Measurements from ENCODE around the gene TBCD.

Gene TBCD

DNA sequence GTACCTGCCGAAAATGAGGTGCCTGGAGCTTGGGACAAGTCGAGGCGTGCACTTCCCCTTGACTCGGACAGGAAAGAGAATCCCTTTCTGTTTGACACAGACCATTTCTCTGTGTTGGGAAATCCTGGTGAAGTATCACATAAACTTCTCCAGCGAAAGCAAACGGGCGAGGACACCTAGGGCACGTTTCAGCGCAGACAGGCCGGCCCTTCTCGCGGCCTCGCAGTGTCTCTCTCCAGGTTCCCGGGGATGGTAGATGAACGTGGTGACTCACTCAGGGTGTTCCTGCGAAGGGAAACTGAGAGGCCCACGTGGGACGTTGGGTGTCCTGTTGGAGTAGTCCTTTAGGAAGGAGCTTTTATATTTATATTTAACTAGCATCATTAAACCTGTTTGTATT lies 124.3 kb downstream of the TBCD start:
- Mint-ChIP-seq H3K27me3 (no peaks in the 10 kb centered on the region), H3K4me1 (peaks cover 26% of the 10 kb centered on the region), H3K9me3 (no peaks in the 10 kb centered on the region), H3K36me3 (ENCODE audit: insufficient read depth) (peaks cover 15% of the 10 kb centered on the region), H3K4me3 (no peak overlapping the region), H3K27ac (ENCODE audit: low read depth) (no peak overlapping the region)
- no peak for DNase-seq (ENCODE audit: low spot score in 2 of 2)
- ATAC-seq (replicated peaks; ENCODE audit: extremely low read depth, poor library complexity, severe bottlenecking): no peak

DNA sequence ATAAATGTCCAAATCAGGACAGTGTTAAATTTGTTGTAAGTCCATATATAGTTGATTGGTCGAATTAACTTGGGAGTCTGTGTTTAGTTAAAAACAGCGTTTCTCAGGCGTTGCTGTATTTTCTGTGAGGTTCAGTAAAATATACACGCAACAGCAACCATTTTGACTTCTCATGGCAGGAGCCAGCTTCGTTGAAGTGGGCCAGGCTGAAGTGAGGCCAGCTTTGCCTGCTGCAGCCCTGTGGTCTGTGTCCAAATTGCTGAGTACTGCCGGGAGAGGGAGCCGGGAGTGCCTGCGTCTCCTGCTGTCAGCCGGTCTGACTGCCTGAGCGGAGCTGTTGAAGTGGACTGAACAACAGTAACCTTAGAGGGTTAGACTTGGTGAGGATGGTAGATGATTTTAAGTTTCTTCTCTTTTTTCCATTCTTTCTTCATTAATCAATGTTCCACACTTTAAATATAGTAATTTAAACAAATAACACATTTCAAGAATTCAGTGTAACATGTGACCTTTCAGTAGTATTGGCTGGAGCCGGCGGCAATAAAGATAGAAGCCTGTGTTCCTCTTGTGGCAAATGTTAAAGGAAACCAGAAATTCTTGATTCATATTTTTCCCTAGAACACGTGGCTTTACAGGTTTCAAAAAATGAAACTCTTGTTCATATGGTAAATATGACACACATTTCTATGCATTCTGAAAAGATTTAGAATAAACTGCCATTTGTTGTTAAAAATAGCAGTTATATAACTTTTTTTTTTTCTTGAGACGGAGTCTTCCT lies 124.9 kb downstream of the TBCD start:
- ATAC-seq (replicated peaks; ENCODE audit: extremely low read depth, poor library complexity, severe bottlenecking) (no peak), DNase-seq (ENCODE audit: low spot score in 2 of 2) (no peak)
- H3K27me3 Mint-ChIP-seq: no peaks in the 10 kb centered on the region
- no peak overlapping the region for H3K4me3 Mint-ChIP-seq
- peaks cover 31% of the 10 kb centered on the region for H3K4me1 Mint-ChIP-seq
- no peak overlapping the region for H3K27ac Mint-ChIP-seq (ENCODE audit: low read depth)
- H3K9me3 Mint-ChIP-seq: no peaks in the 10 kb centered on the region
- H3K36me3 Mint-ChIP-seq (ENCODE audit: insufficient read depth): peaks cover 13% of the 10 kb centered on the region

DNA sequence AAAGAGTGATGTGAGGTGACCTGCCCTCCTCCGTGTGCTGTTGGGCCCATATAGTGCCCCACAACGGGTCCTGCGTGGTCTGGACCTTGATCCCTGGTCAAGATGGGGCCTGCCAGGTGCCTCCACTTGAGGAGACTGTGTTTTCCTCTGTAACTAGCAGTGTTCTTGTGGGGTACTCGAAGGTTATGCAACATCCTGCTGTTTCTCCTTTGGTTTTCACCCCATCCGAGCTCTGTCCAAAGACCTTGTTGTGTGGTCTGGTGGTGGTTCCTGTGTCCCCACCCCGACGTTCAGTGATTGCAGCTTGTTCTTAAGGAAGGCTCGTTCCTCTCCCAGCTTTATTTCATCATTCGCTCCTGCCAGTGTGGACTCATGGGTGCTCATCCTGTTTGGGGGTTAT lies 126.7 kb downstream of the TBCD start:
- Mint-ChIP-seq H3K4me3 (no peak overlapping the region), H3K4me1 (peaks cover 48% of the 10 kb centered on the region), H3K27me3 (no peaks in the 10 kb centered on the region), H3K9me3 (no peaks in the 10 kb centered on the region), H3K27ac (ENCODE audit: low read depth) (peak overlapping the region; percentile 27), H3K36me3 (ENCODE audit: insufficient read depth) (peaks cover 15% of the 10 kb centered on the region)
- DNase-seq (ENCODE audit: low spot score in 2 of 2): no peak
- ATAC-seq (replicated peaks; ENCODE audit: extremely low read depth, poor library complexity, severe bottlenecking): no peak

DNA sequence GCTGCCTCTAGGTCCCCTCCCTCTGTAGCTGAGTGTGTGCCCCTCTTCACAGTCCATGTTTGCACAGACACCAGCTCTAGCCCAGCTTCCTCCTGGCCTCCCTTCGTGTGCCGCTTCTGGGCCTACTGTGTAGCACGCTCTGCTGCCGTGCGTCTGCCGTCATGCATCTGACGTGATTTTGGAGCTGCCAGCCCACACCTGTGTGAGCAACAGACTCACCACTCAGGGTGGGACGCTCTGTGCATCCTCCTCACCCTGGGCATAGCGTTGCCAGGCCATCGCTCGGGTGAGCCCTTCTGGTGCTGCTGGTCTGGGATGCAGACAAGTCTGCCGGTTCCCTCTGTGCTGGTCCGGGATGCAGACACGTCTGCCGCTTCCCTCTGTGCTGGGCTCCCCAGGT lies 127.4 kb downstream of the TBCD start:
- Mint-ChIP-seq H3K4me1 (peaks cover 55% of the 10 kb centered on the region), H3K27me3 (no peaks in the 10 kb centered on the region), H3K36me3 (ENCODE audit: insufficient read depth) (peaks cover 21% of the 10 kb centered on the region), H3K4me3 (no peak overlapping the region), H3K9me3 (no peaks in the 10 kb centered on the region), H3K27ac (ENCODE audit: low read depth) (peak overlapping the region; percentile 77)
- no peak for ATAC-seq (replicated peaks; ENCODE audit: extremely low read depth, poor library complexity, severe bottlenecking)
- DNase-seq (ENCODE audit: low spot score in 2 of 2): no peak

DNA sequence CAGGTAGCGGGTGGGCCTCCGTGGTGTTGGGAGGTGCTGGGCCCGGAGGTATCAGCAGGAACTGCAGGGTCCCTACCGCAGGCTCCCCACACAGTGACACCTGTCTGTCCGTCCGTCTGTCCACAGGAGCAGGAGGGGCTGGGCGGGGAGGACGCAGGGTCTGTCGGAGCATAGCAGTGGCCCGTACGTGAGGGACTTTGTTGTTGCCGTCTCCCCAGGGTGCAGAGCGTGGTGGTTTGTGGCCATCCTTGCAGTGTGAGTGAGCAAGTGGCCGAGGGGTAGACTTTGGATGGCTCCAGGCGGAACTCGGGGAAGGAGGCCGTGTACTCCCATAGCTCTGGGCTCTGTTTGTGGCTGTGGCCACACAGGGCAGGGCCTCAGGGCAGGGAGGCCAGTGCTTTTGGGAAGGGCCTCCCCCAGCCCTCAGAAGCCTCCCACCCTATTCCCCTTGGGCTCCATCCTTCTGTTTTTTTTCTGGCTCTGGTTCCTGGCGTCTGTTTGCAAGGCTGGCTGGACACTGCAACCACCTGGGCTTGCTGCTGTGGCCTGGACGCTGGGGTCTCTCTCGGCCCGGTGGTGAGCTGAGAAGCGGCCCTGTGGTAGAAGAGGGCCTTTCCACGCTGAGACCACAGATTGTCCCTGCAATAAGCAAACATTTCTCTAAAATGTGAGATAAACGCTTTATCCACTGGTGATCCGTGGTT lies 128.9 kb downstream of the TBCD start:
- Mint-ChIP-seq H3K9me3 (no peaks in the 10 kb centered on the region), H3K27ac (ENCODE audit: low read depth) (peak overlapping the region; percentile 77), H3K36me3 (ENCODE audit: insufficient read depth) (peaks cover 25% of the 10 kb centered on the region), H3K4me1 (peaks cover 67% of the 10 kb centered on the region), H3K27me3 (no peaks in the 10 kb centered on the region), H3K4me3 (peak overlapping the region; percentile 49)
- no peak for DNase-seq (ENCODE audit: low spot score in 2 of 2)
- no peak for ATAC-seq (replicated peaks; ENCODE audit: extremely low read depth, poor library complexity, severe bottlenecking)

DNA sequence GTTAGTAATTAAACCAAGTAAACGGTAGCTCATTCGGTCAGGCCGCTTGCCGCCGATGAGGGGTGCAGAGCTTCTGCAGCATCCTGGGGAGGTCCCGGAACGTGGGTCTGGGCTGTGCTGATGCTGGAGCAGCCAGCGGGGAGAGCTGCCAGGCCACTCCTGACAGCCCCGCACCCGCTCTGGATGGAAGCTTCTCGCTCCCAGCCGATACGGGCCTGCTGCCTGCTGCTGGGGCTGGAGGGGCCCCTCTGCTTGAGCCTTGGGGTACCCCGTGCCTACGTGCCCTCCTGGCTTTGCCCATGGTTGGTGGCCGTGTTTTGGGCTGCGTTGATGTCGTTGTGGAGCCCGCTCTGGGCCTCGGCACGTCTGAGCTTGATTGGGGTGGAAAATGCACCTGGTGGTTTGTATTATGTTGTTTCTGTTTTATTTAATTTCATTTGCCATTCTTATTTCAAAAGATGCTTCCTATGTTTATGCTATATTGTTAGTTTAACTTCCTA lies 129.5 kb downstream of the TBCD start:
- Mint-ChIP-seq H3K9me3 (no peaks in the 10 kb centered on the region), H3K27ac (ENCODE audit: low read depth) (peak overlapping the region; percentile 99), H3K4me1 (peaks cover 73% of the 10 kb centered on the region), H3K27me3 (no peaks in the 10 kb centered on the region), H3K4me3 (peak overlapping the region; percentile 18), H3K36me3 (ENCODE audit: insufficient read depth) (peaks cover 27% of the 10 kb centered on the region)
- no peak for ATAC-seq (replicated peaks; ENCODE audit: extremely low read depth, poor library complexity, severe bottlenecking)
- no peak for DNase-seq (ENCODE audit: low spot score in 2 of 2)

DNA sequence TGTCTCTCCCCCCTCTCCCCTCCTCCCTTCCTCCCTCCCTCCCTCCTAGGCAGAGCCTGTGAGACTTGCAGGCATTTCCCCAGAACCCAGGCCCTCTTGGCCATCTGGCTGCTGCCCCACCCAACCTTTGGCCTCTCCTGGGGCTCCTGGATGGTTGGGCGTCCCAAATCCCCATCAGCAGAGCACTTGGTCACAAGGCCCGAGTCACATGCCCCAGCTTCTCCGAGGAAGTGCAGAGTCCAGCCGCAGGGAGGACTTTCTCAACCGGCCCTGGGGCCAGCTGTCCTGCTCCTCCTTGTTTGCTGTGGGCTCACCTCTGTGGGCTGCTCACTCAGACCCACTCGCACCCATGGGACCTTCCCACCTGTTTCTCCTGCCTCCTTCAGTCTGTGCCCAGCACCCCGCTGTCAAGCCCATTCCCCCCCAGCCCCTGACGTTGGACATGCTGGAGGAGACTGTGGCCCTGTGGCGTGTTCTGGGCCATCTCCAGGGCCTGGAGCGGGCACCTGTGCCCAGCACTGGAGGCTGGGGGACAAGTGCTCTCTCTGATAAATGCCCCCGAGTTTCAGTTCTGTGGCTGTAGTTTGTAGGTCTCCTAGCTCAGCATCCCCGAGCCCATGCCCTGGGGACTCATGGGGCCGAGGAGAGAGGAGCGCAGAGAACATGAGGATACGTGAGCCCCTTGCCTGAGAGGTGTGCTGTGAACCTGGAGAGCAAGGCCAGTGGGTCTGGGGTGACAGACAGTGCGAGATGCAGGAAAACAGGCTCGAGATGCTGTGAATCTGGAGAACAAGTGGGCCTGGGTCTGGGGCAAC lies 130.2 kb downstream of the TBCD start:
- Mint-ChIP-seq H3K9me3 (no peaks in the 10 kb centered on the region), H3K4me1 (peaks cover 76% of the 10 kb centered on the region), H3K27me3 (no peaks in the 10 kb centered on the region), H3K36me3 (ENCODE audit: insufficient read depth) (peaks cover 27% of the 10 kb centered on the region), H3K27ac (ENCODE audit: low read depth) (peak overlapping the region; percentile 99), H3K4me3 (peak overlapping the region; percentile 71)
- DNase-seq (ENCODE audit: low spot score in 2 of 2): no peak
- no peak for ATAC-seq (replicated peaks; ENCODE audit: extremely low read depth, poor library complexity, severe bottlenecking)

DNA sequence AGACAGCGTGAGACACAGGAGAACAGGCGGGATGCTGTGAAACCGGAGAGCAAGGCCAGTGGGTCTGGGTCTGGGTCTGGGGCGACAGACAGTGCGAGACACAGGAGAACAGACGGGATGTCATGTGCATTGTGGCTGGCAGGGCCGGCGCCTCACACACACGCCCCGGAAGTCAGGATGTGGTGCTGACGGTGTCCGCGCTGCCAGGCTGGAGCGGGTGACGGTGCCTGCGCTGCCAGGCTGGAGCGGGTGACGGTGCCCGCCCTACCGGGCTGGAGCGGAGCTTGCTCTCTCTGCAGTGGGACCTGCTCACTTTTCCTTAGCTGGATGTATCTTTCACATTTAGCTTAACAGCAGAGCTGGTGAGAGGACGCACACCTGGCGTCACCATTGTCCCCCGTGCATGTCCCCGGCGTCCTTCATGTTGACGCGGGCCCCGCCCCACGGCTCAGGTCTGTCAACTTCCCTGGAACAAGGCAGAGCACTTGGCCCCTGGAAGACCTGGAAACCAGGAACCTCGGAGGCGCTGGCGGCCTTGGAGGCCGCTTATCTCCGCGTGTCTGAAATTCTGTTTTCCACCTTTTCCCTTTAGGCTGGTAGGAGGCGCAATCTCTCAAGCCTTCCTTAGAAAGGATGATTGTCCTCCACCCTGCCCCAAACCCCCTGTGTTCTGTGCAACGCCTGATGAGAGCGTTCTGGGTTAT lies 131.0 kb downstream of the TBCD start:
- Mint-ChIP-seq H3K4me1 (peaks cover 84% of the 10 kb centered on the region), H3K4me3 (peak overlapping the region; percentile 71), H3K27me3 (no peaks in the 10 kb centered on the region), H3K27ac (ENCODE audit: low read depth) (peak overlapping the region; percentile 99), H3K36me3 (ENCODE audit: insufficient read depth) (peaks cover 27% of the 10 kb centered on the region), H3K9me3 (no peaks in the 10 kb centered on the region)
- DNase-seq (ENCODE audit: low spot score in 2 of 2) (peak; percentile 67 to 93), ATAC-seq (replicated peaks; ENCODE audit: extremely low read depth, poor library complexity, severe bottlenecking) (peak; percentile 85)

DNA sequence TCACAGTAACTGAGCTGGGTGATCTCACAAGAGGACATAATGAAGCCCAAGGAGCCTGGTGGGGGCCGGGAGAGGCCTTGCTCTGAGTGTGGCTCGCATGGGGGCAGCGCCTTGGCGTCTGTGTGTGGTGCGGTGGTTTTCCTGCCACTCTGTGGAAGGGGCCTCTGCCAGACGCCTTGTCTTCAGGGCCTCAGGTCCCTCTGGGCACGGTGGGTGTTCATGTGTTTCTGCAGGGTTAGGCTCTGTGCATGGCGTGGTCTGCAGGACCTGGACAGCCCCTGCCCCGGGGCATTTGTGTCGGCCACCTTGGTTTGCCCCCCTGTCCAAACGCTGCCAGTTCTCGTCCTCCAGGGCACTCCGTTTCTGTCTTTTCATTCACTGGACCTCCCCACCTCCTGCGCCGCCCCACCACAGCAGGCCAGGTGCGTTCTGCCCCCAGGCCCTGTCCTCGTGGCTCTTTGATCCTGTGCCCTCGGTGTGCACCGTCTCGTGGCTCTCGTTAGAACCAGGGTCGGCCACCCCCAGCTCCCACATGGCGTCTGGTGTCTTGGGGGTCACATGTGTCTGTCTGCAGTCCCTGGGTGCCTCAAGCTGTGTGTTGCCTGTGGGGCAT lies 131.7 kb downstream of the TBCD start:
- Mint-ChIP-seq H3K27ac (ENCODE audit: low read depth) (peak overlapping the region; percentile 99), H3K9me3 (no peaks in the 10 kb centered on the region), H3K27me3 (no peaks in the 10 kb centered on the region), H3K36me3 (ENCODE audit: insufficient read depth) (peaks cover 27% of the 10 kb centered on the region), H3K4me1 (peaks cover 83% of the 10 kb centered on the region), H3K4me3 (peak overlapping the region; percentile 71)
- ATAC-seq (replicated peaks; ENCODE audit: extremely low read depth, poor library complexity, severe bottlenecking) (peak; percentile 4), DNase-seq (ENCODE audit: low spot score in 2 of 2) (peak in 1 of 2 donors; percentile 45)

DNA sequence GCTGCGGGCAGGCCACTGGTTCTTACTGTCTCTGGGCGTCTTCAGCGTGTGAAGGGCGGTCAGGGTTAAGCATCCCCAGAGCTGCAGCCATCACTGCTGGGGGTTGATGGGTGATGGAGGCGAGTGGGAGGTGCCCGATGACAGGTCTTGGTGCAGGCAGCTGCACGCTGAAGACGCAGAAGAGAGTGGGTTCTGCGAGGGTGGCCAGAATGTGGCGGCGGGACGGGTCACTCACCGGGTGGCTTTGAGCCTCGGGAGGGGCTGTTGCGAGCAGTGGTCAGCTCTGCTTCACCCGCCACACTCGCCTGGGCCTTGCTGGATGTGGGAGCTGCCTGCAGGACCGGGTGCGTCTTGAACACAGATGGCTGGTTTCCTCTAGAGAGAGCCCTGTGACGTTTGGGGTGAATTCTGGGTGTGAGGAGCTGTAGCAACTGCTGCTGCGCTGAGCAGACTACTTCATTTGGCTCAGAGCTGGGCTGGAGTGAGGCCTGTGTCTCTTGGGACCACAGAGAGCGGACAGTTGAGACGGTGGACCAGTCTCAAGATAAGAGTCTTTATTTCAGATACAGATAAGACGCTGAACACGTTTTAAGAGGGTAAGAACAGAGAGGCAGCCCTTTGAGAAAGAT lies 132.6 kb downstream of the TBCD start:
- Mint-ChIP-seq H3K36me3 (ENCODE audit: insufficient read depth) (peaks cover 28% of the 10 kb centered on the region), H3K27me3 (no peaks in the 10 kb centered on the region), H3K27ac (ENCODE audit: low read depth) (peak overlapping the region; percentile 99), H3K4me1 (peaks cover 73% of the 10 kb centered on the region), H3K4me3 (peak overlapping the region; percentile 71), H3K9me3 (no peaks in the 10 kb centered on the region)
- peak in 1 of 2 donors; percentile 55 for DNase-seq (ENCODE audit: low spot score in 2 of 2)
- peak; percentile 44 for ATAC-seq (replicated peaks; ENCODE audit: extremely low read depth, poor library complexity, severe bottlenecking)

DNA sequence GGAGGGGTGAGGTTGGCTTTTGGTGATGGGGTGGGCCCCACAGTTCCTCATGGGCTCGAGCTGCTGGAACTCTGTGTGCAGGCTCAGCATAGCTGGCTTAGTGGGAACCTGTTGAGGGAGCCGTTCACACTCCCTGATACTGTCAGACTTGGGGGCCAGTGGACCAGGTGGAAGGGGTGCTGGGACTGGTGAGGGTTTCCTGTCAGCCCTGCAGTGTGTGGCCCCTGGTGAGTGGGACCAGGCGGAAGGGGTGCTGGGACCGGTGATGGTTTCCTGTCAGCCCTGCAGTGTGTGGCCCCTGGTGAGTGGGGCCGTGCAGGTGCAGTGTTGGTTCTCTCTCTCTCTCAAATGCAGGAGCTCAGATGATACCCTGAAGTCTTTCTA lies 133.1 kb downstream of the TBCD start:
- DNase-seq (ENCODE audit: low spot score in 2 of 2) (peak in 1 of 2 donors; percentile 57), ATAC-seq (replicated peaks; ENCODE audit: extremely low read depth, poor library complexity, severe bottlenecking) (peak; percentile 33)
- no peaks in the 10 kb centered on the region for H3K9me3 Mint-ChIP-seq
- H3K27me3 Mint-ChIP-seq: no peaks in the 10 kb centered on the region
- H3K4me3 Mint-ChIP-seq: peak overlapping the region; percentile 71
- peak overlapping the region; percentile 99 for H3K27ac Mint-ChIP-seq (ENCODE audit: low read depth)
- peaks cover 68% of the 10 kb centered on the region for H3K4me1 Mint-ChIP-seq
- peaks cover 27% of the 10 kb centered on the region for H3K36me3 Mint-ChIP-seq (ENCODE audit: insufficient read depth)

Data from central memory CD8-positive, alpha-beta T cell (primary cell).